Measurements from ENCODE around the gene CCDC40.

Gene CCDC40

GRCh38 chr17:80047176-80047575 lies 10.7 kb downstream of the CCDC40 start:
- no peak for DNase-seq (ENCODE audit: low read depth in 3 of 3)

- DNase-seq (ENCODE audit: low read depth in 3 of 3): no peak
These were observed 13.5 kb downstream of the CCDC40 start for GRCh38 chr17:80049986-80050385.

GRCh38 chr17:80050706-80051105 lies 14.3 kb downstream of the CCDC40 start:
- no peak for DNase-seq (ENCODE audit: low read depth in 3 of 3)

DNA sequence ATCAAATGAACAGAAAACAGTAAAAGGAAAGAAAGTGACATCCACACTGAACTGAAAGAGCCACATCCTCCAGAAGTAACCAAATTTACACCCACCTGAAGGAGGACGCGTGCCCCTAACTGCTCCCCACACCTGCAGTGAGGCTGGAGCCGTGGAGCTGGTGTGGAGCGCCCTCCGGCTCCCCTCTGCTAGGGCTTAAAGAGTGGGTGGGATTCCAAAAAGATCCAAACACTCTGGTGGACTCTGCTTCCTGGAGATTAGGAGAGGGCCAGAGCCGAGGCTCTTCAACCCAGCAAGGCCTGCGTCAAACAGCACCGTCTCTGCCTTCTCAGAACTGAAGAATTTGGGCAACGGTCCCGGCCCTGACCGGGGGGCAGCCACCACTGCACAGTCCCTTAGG lies 15.2 kb downstream of the CCDC40 start:
- DNase-seq (ENCODE audit: low read depth in 3 of 3): no peak

- DNase-seq (ENCODE audit: low read depth in 3 of 3): no peak
These were observed 16.7 kb downstream of the CCDC40 start for GRCh38 chr17:80053102-80053501.

DNA sequence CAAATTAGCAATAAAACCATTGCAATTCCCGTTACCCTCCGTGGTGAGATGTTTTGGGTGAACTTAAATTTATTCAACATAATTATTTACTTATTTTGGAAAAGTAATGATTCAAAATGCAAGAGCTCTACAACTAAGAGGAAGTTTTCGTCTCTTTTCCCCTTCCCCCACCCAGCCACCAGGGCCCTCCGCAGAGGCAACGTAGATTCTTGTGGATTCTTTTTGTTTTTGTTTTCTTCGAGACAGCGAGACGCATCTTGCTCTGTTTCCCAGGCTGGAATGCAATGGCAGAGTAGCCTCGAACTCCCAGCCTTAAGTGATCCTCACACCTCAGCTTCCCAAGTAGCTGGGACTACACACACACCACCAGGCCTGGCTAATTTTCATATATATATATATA lies 19.2 kb downstream of the CCDC40 start:
- DNase-seq (ENCODE audit: low read depth in 3 of 3): no peak

DNA sequence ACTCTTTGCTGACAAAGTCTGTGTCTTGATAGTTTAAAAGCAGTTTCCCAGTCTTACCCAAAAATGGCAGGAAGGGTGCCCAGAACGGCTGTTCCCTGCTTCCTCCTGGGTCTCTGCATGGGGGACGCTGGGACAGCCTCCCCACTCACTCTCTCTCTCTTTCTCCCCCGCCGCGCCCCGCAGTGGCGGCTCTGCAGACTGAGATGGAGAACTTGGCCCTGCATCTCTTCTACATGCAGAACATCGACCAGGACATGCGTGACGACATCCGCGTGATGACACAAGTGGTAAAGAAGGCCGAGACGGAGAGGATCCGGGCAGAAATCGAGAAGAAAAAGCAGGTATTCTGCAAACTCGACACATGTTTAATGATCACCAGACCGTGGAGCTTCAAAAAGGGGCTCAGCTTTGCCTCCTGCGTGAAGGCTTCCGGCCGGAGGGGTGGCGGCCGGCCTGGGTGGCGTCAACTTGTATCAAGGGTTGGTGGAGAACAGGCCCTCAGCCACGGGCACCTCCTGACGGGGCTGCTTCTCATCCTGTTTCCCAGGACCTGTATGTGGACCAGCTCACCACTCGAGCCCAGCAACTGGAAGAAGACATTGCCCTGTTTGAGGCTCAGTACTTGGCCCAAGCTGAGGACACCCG lies 22.0 kb downstream of the CCDC40 start:
- DNase-seq (ENCODE audit: low read depth in 3 of 3): no peak

DNA sequence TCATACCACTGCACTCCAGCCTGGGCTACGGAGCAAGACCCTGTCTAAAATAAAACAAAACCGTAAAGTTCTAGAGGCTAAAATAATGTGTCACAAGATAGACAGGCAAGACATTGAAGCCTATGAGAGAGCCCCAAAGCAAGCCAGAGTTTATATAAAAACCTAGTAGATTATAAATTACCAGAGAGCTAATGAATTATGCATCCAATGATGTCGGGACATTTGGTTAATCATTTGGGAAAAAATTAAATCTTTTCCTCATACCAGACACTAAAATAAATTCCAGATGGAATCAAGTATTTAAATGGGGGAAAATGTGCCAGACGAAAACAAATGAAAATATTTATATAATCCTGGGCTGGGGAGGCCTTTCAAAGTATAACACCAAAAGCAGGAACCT lies 24.2 kb downstream of the CCDC40 start:
- no peak for DNase-seq (ENCODE audit: low read depth in 3 of 3)

GRCh38 chr17:80061421-80061820 lies 25.0 kb downstream of the CCDC40 start:
- no peak for DNase-seq (ENCODE audit: low read depth in 3 of 3)

DNA sequence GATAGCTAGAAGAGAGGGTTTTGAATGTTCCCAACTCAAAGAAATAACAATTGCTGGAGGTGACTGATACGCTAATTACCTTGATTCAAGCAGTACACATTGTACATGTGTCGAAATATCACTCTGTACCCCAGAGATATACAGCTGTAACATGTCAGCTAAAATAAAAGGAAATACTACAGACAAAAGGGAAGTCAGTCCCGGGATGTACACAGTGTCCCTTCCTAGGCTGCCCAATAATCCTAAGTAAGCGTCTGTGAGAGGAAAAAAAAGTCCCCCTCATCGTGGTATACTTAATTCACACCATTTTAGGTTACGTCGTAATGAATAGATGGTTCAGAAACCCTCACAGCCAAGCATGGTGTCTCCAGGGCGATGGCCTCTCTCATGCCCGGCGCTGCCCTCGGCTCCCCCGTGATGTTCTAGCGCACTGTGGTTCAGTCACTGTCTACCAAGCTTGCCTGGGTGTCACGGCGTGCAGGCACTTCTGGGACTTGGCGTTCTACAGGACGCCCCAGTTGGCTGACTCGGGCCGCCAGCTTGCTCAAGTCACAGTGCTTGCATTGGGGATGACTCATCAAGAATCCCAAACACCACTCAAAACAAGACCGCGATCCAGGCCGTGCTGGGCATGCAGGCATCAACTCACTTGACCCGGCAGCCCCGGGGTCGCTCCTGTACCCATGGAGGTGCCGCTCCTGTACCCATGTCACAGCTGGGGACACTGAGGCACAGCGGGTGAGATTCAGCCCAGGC lies 27.6 kb downstream of the CCDC40 start:
- no peak for DNase-seq (ENCODE audit: low read depth in 3 of 3)

GRCh38 chr17:80064696-80065095 lies 28.3 kb downstream of the CCDC40 start:
- no peak for DNase-seq (ENCODE audit: low read depth in 3 of 3)

DNA sequence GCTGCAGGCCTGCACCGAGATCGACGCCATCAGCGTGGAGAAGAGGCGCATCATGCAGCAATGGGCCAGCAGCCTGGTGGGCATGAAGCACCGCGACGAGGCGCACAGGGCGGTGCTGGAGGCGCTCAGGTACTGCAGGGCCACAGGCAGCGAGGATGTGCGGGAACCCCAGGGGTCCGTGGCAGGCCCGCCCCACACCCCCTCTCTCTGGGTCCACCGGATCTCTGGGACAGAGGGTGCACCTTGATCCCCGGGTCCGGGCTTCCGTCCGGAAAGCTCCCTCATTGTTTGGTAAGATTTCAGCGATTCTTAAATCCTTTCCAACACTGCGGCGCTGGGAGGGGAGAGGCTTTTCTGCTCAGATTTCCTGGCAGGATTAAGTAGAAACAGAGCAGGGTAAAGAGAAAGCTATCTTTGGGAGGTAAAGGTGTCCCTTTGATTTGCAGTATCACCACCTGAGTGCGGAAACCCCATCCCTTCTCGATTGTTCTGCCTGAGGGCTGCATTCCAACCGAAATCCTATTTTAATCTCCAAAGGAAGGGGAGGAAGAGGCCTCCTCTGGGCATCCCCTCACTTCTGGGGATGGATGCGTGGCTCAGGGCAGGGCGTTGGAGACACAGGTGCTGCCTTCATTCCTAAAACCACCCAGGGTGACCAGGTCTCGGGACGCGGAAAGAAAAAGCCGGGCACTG lies 29.2 kb downstream of the CCDC40 start:
- DNase-seq (ENCODE audit: low read depth in 3 of 3): no peak

GRCh38 chr17:80067393-80067986 lies 31.0 kb downstream of the CCDC40 start:
- no peak for DNase-seq (ENCODE audit: low read depth in 3 of 3)

DNA sequence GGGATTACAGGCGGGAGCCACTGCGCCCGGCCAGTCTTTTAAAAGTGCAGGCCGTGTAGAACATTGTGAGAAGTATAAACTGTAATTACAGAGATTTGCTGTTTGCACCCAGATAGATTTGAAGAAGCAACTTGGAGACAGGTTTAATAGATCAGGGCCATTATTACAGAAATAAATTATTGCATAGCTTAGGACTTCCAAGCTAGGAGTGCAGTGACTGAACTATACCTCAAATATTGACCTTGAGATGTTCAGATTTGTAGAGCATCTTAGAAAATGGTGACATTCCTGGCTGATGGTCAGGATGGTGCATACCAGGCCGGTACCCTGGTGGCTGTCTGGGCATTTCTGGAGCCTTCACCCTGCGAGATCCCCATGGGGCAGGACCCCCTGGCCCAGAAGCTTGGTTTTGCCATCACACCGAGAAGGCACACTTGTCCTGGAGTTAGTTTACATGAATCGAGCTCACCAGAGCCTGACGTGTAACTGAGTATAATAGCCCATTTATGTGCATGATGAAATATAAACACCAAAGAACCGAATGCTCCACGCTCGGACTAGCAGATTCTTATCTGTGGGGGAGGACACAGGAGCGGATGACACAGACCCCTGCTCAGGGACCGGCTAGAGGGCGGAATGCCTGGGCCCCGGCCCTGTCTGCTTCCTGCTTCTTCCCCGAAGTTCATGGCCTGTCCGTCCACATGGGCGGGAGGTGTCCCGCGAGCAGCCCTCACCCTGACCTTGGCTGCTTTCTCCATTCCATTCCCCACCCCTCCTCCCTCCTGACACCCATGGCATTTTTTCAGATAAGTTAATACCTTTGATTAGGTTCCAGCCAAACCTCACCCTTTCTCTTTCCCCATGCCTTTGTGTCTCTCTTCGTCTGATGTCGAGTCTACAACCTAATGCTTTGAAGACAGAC lies 32.1 kb downstream of the CCDC40 start:
- no peak for DNase-seq (ENCODE audit: low read depth in 3 of 3)

DNA sequence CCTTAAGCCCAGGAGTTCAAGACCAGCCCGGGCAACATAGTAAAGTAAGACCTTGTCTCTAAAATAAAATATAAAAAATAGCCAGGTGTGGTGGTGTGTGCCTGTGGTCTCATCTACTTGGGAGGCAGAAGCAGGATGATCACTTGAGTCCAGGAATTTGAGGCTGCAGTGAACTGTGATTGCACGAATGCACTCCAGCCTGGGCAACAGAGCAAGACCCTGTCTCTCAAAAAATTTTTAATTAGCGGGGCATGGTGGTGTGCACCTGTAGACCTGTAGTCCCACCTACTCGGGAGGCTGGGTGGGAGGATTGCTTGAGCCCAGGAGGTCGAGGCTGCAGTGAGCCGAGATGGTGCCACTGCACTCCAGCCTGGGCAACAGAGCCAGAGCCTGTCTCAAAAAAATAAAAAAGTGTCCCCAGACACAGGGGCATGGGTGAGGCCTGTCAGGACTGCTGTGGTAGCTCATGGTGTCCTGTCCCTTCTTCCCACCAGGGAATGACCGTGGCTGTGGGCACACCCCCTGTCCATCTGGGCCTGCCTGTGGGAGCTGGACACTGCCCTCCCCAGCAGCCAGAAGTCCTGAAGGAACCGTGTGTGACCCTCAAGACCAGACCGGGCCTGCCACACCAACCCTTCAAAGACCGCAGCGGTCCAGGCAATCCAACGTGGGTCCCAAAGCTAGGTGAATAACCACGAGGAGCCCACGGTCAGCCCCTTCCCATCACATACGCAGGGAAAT lies 34.1 kb downstream of the CCDC40 start:
- no peak for DNase-seq (ENCODE audit: low read depth in 3 of 3)

- DNase-seq (ENCODE audit: low read depth in 3 of 3): no peak
These were observed 34.8 kb downstream of the CCDC40 start for GRCh38 chr17:80071116-80071841.

DNA sequence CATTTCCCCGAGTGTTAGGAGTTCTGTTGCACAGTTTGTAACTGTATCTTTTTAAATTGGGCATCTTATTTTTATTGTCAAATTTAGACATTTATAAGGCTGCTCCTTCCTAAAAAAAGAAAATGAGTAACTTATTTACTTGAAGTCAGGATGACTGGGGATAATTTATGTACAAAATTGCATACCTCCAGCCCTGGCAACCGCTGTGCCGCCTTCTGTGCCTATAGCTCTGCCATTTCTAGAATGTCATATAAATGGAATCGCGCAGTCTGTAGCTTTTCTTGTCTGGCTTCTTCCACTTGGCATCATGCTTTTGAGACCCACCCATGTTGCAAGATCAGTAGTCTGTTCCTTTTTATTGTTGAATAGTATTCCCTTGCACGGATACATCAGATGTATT lies 36.0 kb downstream of the CCDC40 start:
- no peak for DNase-seq (ENCODE audit: low read depth in 3 of 3)

DNA sequence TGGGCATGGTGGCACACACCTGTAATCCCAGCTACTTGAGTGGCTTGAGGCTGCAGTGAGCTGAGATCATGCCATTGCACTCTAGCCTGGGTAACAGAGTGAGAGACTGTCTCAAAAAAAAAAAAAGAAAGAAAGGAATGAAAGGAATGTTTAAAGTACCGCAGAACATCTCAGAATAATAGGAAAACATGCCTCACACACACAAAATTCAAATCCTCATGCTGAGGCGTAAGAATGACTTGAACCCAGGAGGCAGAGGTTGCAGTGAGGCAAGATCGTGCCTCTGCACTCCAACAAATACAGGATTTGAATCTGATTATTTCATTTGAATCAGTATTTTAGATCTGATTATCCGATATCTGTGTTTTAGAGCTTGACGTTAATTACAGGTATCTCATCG lies 43.6 kb downstream of the CCDC40 start:
- DNase-seq (ENCODE audit: low read depth in 3 of 3): no peak

- no peak for DNase-seq (ENCODE audit: low read depth in 3 of 3)
These were observed 45.2 kb downstream of the CCDC40 start for GRCh38 chr17:80081596-80081995.
